Stimulated activated CD4-positive, alpha-beta T cell treated with anti-CD3 and anti-CD28 coated beads, Interleukin-4, amount 100 ng/mL, for 24 hours (primary cell): ENCODE data around the gene PLA2G12B.
"Not testable (repeated sequence)": the region's sequence is repeated elsewhere in the genome, so short reads cannot be mapped to it uniquely, and the experiment has no call there.

Experiments used
- DNase-seq: peaks from one replicate; pipeline ENCODE4 v3.0.0-alpha.2; 2020

Gene PLA2G12B

GRCh38 chr10:72932259-72933015 lies 22.2 kb downstream of the PLA2G12B start:
- no peak for DNase-seq

DNA sequence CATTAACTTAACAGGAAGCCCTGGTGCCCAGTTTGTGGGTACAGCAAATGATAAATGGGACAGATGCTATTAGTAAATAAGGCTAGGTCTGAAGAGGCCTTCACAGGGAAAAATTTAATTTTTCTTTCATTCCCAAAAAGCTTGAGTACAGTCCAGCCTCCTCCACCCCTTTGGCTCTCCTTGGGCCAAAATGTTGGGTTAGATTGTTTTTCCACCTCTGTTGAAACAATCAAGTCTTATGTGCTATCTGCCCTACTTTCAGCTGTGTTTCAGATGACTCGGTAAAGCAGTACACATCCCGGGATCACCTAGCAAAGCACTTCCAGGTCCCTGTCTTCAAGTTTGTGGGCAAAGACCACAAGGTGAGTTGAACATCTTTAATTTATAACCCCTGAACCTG lies 24.3 kb downstream of the PLA2G12B start:
- no peak for DNase-seq

GRCh38 chr10:72928798-72929197 lies 25.8 kb downstream of the PLA2G12B start:
- no peak for DNase-seq

GRCh38 chr10:72927485-72927884 lies 27.1 kb downstream of the PLA2G12B start:
- no peak for DNase-seq

DNA sequence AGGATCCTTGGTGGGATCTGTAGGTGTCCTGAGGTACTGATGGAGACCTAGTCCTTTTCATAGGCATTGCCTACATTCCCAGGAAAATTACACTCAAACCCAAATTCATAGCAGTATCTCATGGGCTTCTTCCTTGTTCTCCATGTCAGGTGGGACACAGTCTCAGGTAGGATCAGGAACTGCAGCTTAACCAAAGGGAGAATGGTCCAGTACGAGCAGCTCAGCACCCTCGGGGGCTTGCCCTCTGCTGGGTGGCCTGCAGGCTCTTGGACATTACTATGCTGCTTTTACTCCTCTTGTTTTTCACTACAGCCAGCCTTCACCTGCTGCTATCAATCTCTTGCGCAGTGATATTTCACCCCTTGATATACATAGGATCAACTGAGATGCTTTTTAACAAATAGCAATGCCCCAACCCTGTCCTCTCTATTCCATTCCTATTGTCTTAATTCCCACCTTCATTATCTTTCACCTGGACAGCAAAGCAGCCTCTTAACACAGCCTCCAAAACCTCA lies 28.6 kb downstream of the PLA2G12B start:
- DNase-seq = no peak

- no peak for DNase-seq
Observed at GRCh38 chr10:72924351-72924750, 30.3 kb downstream of the PLA2G12B start.

DNA sequence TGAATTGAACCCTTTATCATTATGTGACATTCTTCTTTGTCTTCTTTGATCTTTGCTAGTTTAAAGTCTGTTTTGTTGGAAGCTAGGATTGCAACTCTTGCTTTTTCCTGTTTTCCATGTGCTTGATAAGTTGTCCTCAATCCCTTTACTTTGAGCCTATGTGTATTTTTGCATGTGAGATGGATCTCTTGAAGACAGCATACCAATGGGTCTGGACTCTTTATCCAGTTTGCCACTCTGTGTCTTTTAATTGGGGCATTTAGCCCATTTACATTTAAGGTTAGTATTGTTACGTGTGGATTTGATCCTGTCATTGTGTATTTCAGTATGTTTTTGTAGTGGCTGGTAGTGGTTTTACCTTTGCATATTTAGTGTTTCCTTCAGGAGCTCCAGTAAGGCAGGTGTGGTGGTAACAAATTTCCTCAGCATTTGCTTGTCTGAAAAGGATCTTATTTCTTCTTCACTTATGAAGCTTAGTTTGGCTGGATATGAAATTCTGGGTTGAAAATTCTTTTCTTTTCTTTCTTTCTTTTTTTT lies 33.4 kb downstream of the PLA2G12B start:
- DNase-seq = not testable (repeated sequence)

- no peak for DNase-seq
Observed at GRCh38 chr10:72918352-72918751, 36.3 kb downstream of the PLA2G12B start.

DNA sequence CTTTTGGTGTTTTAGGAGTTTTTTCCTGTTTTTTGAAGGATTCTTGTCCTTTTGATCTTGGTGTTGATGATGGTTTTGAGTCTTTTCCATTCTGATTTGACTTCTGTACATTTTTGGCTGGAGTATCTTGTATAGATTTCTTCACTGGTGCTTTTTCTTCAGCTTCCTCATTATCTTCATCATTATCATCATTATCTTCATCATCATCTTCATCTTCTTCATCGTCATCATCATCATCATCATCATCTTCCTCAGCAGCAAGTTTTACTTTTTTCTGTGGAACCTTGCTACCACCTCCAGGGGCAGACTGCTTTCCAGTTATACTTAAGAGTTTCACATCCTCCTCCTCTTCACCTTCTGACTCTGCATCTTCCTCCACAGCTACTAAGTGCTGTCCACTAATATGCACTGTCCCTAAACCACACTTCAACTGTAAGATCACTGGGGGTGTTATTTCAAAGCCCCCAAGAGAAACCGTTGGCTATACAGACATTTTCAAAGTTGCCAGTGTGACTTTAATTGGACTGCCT lies 36.7 kb downstream of the PLA2G12B start:
- DNase-seq = not testable (repeated sequence)

DNA sequence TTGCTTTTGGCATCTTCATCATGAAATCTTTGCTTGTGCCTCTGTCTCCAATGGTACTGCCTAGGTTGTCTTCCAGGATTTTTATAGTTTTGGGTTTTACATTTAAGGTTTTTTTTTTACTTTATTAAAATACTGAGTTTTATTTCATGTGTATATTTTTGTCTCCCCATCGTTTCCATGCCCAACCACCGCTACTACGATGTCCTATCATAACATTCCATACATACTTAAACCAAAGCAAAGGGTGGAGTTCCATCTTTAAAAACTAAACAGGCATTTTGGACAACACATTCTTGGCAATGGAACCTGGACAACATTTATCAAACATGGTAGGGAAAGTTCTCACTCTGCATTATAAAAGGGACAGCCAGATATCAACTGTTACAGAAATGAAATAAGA lies 37.4 kb downstream of the PLA2G12B start:
- DNase-seq = not testable (repeated sequence)

- DNase-seq = no peak
Observed at GRCh38 chr10:72913287-72913686, 41.3 kb downstream of the PLA2G12B start.

- no peak for DNase-seq
Observed at GRCh38 chr10:72912736-72913135, 41.9 kb downstream of the PLA2G12B start.

DNA sequence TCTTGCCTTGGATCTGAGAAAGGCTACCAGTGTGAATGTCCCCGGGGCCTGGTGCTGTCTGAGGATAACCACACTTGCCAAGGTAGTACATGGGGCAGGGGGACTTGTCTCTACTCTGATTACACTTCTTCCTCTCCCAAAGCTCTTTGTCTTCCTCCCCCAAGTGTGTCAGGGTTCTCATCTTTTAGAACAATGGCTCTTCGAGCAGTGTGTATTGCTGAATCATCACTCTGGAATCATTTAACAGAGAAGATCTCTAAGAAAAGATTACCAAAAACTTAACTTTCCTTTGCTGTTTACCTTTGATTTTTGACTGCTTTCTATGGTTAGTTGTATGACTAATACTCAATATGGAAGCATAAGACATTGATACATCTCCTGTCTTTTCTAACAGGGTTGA lies 42.8 kb downstream of the PLA2G12B start:
- no peak for DNase-seq

GRCh38 chr10:72910705-72911104 lies 43.9 kb downstream of the PLA2G12B start:
- DNase-seq = no peak

GRCh38 chr10:72906446-72906845 lies 48.2 kb downstream of the PLA2G12B start:
- no peak for DNase-seq

DNA sequence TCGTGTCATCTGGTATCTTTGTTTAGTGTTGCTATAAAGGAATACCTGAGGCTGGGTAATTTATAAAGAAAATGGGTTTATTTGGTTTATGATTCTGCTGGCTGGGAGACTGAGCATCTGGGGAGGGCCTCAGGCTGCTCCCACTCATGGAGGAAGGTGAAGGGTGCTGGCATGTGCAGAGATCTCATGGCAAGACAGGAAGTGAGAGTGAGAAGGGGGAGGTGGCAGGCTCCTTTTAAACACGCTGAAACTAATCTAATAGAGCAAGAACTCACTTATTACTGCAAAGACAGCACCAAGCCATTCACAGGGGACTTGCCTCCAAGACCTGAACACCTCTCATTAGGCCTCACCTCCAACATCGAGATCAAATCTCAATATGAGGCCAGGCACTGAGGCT lies 49.8 kb downstream of the PLA2G12B start:
- DNase-seq = no peak

DNA sequence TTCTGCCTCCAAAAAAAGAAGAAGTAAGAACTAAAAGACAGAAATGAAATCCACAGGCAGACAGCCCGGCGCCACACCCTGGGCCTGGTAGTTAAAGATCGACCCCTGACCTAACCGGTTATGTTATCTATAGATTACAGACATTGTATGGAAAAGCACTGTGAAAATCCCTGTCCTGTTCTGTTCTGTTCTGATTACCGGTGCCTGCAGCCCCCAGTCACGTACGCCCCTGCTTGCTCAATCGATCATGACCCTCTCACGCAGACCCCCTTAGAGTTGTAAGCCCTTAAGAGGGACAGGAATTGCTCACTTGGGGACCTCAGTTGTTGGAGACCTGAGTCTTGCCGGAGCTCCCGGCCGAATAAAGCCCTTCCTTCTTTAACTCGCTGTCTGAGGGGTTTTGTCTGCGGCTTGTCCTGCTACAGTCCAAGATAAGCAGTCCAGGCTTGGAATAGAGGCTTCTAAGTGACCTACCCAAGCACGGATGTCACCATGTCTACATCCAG lies 50.6 kb downstream of the PLA2G12B start:
- DNase-seq = not testable (repeated sequence)

DNA sequence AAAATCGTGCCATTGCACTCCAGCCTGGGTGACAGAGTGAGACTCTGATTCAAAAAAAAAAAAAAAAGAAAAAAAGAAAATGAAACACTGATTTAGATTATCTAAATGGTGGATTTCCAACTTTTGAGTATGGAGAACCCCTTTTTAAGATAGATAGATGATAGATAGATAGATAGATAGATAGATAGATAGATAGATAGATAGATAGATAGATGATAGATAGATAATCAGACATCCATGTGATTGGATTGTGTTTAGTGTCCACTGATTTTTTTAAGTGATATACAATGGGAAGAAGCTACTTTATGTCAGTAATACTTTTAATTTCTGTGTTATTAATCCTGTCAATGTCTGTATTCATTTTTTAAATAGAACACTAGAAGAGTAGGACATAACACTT lies 55.1 kb downstream of the PLA2G12B start:
- no peak for DNase-seq

DNA sequence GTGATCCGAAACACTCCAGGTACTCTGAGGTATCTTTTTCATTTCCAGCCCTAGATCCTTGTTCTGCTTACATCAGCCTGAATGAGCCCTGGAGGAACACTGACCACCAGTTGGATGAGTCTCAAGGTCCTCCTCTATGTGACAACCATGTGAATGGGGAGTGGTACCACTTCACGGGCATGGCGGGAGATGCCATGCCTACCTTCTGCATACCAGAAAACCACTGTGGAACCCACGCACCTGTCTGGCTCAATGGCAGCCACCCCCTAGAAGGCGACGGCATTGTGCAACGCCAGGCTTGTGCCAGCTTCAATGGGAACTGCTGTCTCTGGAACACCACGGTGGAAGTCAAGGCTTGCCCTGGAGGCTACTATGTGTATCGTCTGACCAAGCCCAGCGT lies 56.0 kb downstream of the PLA2G12B start:
- no peak for DNase-seq

DNA sequence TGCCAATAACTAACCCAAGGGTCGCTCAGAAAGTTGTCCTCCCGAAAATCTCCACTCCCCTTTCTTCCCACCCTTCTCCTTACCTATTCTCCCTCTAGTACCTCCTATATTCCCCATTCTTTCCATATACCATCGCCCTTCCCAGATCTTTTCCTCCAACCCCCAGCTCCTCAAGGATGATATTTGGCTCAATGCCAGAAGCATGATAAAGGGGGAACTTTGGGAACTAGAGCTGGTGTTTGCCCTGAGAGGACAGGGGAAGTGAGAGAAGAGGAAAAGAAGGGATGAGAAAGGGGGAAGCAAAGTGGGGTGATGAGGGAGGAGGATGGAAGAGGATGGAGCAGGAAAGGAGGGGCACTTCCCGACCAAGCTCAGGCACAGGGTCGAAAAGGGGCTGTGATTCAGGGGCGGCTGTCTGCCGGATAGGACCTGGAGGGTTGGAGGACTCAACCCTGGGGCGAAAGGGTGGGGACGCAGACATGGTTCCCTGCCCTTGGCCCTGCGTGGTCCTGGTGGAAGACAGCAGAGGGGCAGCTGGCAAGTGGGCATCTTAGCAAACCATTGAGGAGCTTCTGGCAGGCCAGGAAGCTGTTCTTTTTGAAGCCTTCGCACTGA lies 59.3 kb downstream of the PLA2G12B start:
- DNase-seq = no peak

GRCh38 chr10:72893136-72893798 lies 61.3 kb downstream of the PLA2G12B start, which contains the start of gene OIT3:
Gene OIT3, plus strand, starts transcription at chr10:72893739. Its CDS starts 60 bp downstream, at chr10:72893799.
- no peak for DNase-seq

DNA sequence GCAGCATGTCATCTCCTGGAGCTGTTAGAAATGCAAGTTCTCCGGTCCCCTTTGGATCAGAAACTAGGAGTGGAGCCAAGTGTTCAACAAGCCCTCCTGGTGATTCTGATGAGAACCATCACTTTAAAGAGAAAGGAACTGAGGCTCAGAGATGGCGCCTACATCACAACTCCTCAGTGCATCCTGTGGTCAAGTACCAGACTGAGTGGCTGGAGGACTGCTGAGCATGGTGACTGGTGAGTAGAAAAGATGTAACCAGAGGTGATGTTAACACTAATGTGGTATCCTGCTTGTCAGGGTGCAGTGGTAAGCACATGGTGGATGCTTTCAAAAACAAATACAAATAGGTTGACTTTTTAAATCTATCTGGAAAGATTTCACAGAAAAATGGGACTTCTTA lies 64.5 kb downstream of the PLA2G12B start:
- no peak for DNase-seq

GRCh38 chr10:72889391-72889831 lies 65.2 kb downstream of the PLA2G12B start:
- DNase-seq = no peak
